HepG2 (cell line): ENCODE data around the gene PID1. TPM values are rescaled to one million over a fixed set of nuclear protein-coding genes. Genes with fewer than 3 reads are reported as not detected.

ENCODE experiments used
- ATAC-seq: fragments of 200-7000 bp; cut with Tn5 transposase; 3 replicates; pipeline ENCODE4 v1.9.1; 2020; ENCODE audit warnings: mild to moderate bottlenecking, moderate library complexity
- BruUV-seq: library from RNA; stranded (reverse); fragments of 400-500 nt; replicated peaks from 2 replicates; lab custom pipeline; 2021; lab: Mats Ljungman, UMichigan
- CTCF ChIA-PET: fragments of 300-600 bp; formaldehyde crosslinking; extraction: SDS; loops from one replicate; lab custom pipeline; 2021; ENCODE audit warnings: low total read pairs, inconsistent platforms, low intra/inter-chr PET ratio; lab: Yijun Ruan, JAX
- POLR2A ChIA-PET: fragments of 350-600 bp; sonication (Branson Sonifier 250); formaldehyde crosslinking; loops from one replicate; lab custom pipeline; 2020; ENCODE audit warnings: antibody characterized with exemption, inconsistent platforms; lab: Yijun Ruan, JAX
- DNase-seq: peaks from one replicate; pipeline ENCODE4 v3.0.0-alpha.2; 2015; ENCODE audit warnings: low spot score
- FAIRE-seq: peaks from 3 replicates; lab custom pipeline; 2011; peaks lifted over from hg19 to GRCh38; lab: Jason Lieb, UNC
- H2AFZ ChIP-seq: one replicate; pipeline ENCODE4 v1.6.1; 2011; ENCODE audit warnings: low read length, inconsistent platforms
- H3K27ac ChIP-seq: fragments of 300-600 bp; 3 replicates; pipeline ENCODE4 v1.8.0; 2011; ENCODE audit warnings: mixed run types, mild to moderate bottlenecking, mixed read lengths, low read length, inconsistent platforms; ENCODE audit not compliant: insufficient read depth; ENCODE audit errors: extremely low read length
- H3K27me3 ChIP-seq, 2 experiments: fragments of 200-600 bp in 1 of 2; 2 replicates in 1 of 2; 3 replicates in 1 of 2; pipeline versions ENCODE4 v1.6.0 to v1.8.0; 2011; ENCODE audit warnings: low read length in 2 of 2, mild to moderate bottlenecking in 2 of 2, moderate library complexity in 2 of 2, inconsistent platforms in 1 of 2; ENCODE audit not compliant: insufficient read depth in 2 of 2, control insufficient read depth in 1 of 2
- H3K36me3 ChIP-seq, 2 experiments: fragments of 200-600 bp in 1 of 2; replicated peaks in 1 of 2; 2 replicates in 1 of 2; 3 replicates in 1 of 2; pipeline versions ENCODE4 v1.5.1 to v1.8.0; 2011; ENCODE audit warnings: low read length in 2 of 2, inconsistent platforms in 1 of 2; ENCODE audit not compliant: insufficient read depth in 2 of 2, control insufficient read depth in 1 of 2
- H3K4me1 ChIP-seq: 2 replicates; pipeline ENCODE4 v1.5.1; 2012; ENCODE audit warnings: low read length, inconsistent platforms; ENCODE audit not compliant: insufficient read depth
- H3K4me2 ChIP-seq: 2 replicates; pipeline ENCODE4 v1.6.0; 2011; ENCODE audit warnings: low read depth, low read length, inconsistent platforms
- H3K4me3 ChIP-seq, 3 experiments: fragments of 200-600 bp in 1 of 3; sonication (generic), shearing (Covaris generic) in 1 of 3; replicated peaks in 1 of 3; 2 replicates each; pipeline ENCODE4 v1.5.1; 2011 to 2016; ENCODE audit warnings: low read length in 3 of 3, inconsistent platforms in 2 of 3, low read depth in 2 of 3, mild to moderate bottlenecking in 2 of 3, control low read depth in 1 of 3, mixed read lengths in 1 of 3; ENCODE audit not compliant: insufficient read depth in 1 of 3
- H3K79me2 ChIP-seq: one replicate; pipeline ENCODE4 v1.6.1; 2011; ENCODE audit warnings: low read length, inconsistent platforms; ENCODE audit not compliant: insufficient read depth
- H3K9ac ChIP-seq: 2 replicates; pipeline ENCODE4 v1.6.0; 2011; ENCODE audit warnings: mild to moderate bottlenecking, low read depth, low read length, inconsistent platforms; ENCODE audit not compliant: insufficient read depth
- H3K9me3 ChIP-seq: 2 replicates; pipeline ENCODE4 v1.5.1; 2012; ENCODE audit warnings: mild to moderate bottlenecking, low read length
- H4K20me1 ChIP-seq: 2 replicates; pipeline ENCODE4 v1.6.0; 2011; ENCODE audit warnings: inconsistent platforms, mild to moderate bottlenecking, low read length, moderate library complexity; ENCODE audit not compliant: insufficient read depth
- CEBPB ChIP-seq: IDR thresholded peaks from 2 replicates; pipeline ENCODE4 v1.6.1; 2011; ENCODE audit warnings: low read depth, low read length, improper control_type of control experiment, borderline replicate concordance
- PRDM15 ChIP-seq: sonication (generic); formaldehyde crosslinking; IDR thresholded peaks from 2 replicates; pipeline ENCODE4 v1.4.0; 2020; ENCODE audit warnings: missing genetic modification reagents
- SIX1 ChIP-seq: sonication (generic); formaldehyde crosslinking; IDR thresholded peaks from 2 replicates; pipeline ENCODE4 v1.4.0; 2020; ENCODE audit warnings: missing genetic modification reagents, borderline replicate concordance
- SP1 ChIP-seq, 2 experiments: fragments of 450-650 bp in 1 of 2; sonication (generic) in 1 of 2; formaldehyde crosslinking in 1 of 2; IDR thresholded peaks; 2 replicates each; pipeline versions ENCODE4 v1.4.0 to v1.6.1; 2016 to 2020; ENCODE audit warnings: missing genetic modification reagents in 1 of 2
- SUZ12 ChIP-seq: fragments of 150-350 bp; IDR thresholded peaks from 2 replicates; pipeline ENCODE4 v1.6.1; 2014; ENCODE audit warnings: low read depth, low read length
- ZMYM2 ChIP-seq: sonication (generic); formaldehyde crosslinking; IDR thresholded peaks from 2 replicates; pipeline ENCODE4 v1.8.0; 2022; ENCODE audit warnings: mild to moderate bottlenecking, missing genetic modification reagents
- ZNF329 ChIP-seq: sonication (generic); formaldehyde crosslinking; IDR thresholded peaks from 2 replicates; pipeline ENCODE4 v1.9.0; 2021; ENCODE audit warnings: low read depth, mild to moderate bottlenecking, missing genetic modification reagents
- ZNF501 ChIP-seq: sonication (generic); formaldehyde crosslinking; IDR thresholded peaks from 2 replicates; pipeline ENCODE4 v1.5.1; 2020; ENCODE audit warnings: mild to moderate bottlenecking, moderate library complexity, missing genetic modification reagents
- ZNF674 ChIP-seq: sonication (generic); formaldehyde crosslinking; IDR thresholded peaks from 2 replicates; pipeline ENCODE4 v1.5.0; 2020; ENCODE audit warnings: low read depth, mild to moderate bottlenecking, missing genetic modification reagents
- WGBS: methylation state at CpG from one replicate; pipeline ENCODE4 v1.1.6; 2017; ENCODE audit warnings: low lambda C conversion rate; 5-methylcytosine and 5-hydroxymethylcytosine counted together
- in situ Hi-C: cut with HindIII; loops from 2 replicates; pipeline ENCODE4 v1.10.0; 2017; ENCODE audit warnings: low pct_unique_long_range_greater_than_20kb; ENCODE audit not compliant: extremely low pct_ligation_motif_present
- intact Hi-C: fragments of 100-400 bp; cut with micrococcal nuclease; formaldehyde crosslinking; loops from one replicate; pipeline ENCODE4 v1.10.0; 2022; ENCODE audit not compliant: unreplicated experiment
- polyA plus RNA-seq, 8 experiments: library from polyadenylated mRNA; depleted of rRNA in 3 of 8; stranded (reverse) in 7 of 8; unstranded in 1 of 8; fragments of >200 nt; fragmentation: Illumina TruSeq in 4 of 8; extraction: Trizol in 4 of 8; gene quantifications; 2 replicates each; pipeline versions ENCODE4 v1.2.1 to v1.2.3, GENCODE V29; 2011 to 2016; ENCODE audit warnings: low read depth in 4 of 8, missing spikeins in 1 of 8, mixed read lengths in 1 of 8; ENCODE audit not compliant: insufficient read depth in 1 of 8
- total RNA-seq, 5 experiments: library from RNA; depleted of rRNA; stranded (reverse); fragments of >200 nt; fragmentation: Illumina TruSeq; extraction: Trizol; gene quantifications; 2 replicates each; pipeline ENCODE4 v1.2.3, GENCODE V29; 2016; ENCODE audit warnings: low read depth in 1 of 5
- TF ChIP-seq, protein P1 (sequence below): sonication (generic); IDR thresholded peaks from 2 replicates; pipeline ENCODE4 v1.6.1; 2016; ENCODE audit warnings: low read depth, borderline replicate concordance
- TF ChIP-seq, protein P2 (sequence below): sonication (generic); formaldehyde crosslinking; IDR thresholded peaks from 2 replicates; pipeline ENCODE4 v1.4.0; 2020; ENCODE audit warnings: low read depth, mild to moderate bottlenecking, missing genetic modification reagents

Gene PID1
- total and polyA plus RNA-seq, 2 of the 13 experiments (the other 11 are each of a cell fraction or from before 2014, with no cell fraction given), result 0.15 to 0.18 TPM

- no peak for TF ChIP-seq SIX1 (CRISPR knock-in tag)
- no peak for TF ChIP-seq SP1 (IDR thresholded peaks at IDR 0.05)
- TF ChIP-seq SP1 (CRISPR knock-in tag; IDR thresholded peaks at IDR 0.05), result no peak
- TF ChIP-seq, protein P1, sequence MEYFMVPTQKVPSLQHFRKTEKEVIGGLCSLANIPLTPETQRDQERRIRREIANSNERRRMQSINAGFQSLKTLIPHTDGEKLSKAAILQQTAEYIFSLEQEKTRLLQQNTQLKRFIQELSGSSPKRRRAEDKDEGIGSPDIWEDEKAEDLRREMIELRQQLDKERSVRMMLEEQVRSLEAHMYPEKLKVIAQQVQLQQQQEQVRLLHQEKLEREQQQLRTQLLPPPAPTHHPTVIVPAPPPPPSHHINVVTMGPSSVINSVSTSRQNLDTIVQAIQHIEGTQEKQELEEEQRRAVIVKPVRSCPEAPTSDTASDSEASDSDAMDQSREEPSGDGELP, result no peak
- TF ChIP-seq ZNF501 (CRISPR knock-in tag), result no peak
- no peak for TF ChIP-seq SUZ12
- TF ChIP-seq ZNF329 (CRISPR knock-in tag), result no peak
- Histone ChIP-seq H4K20me1 (no peaks in the 10 kb centered on the region), H3K27me3 (no peaks in the 10 kb centered on the region), H3K4me2 (no peak overlapping the region), H3K79me2 (no peaks in the 10 kb centered on the region), H3K27ac (no peak overlapping the region), H3K36me3 (no peaks in the 10 kb centered on the region), H3K9ac (no peak overlapping the region), H3K4me1 (no peaks in the 10 kb centered on the region), H3K4me3 (no peak overlapping the region), H2AFZ (no peak overlapping the region), H3K9me3 (peaks cover 91% of the 10 kb centered on the region)
- ChIA-PET CTCF (no interaction called here), POLR2A (no interaction called here)
- ATAC-seq (no peak), FAIRE-seq (no peak), DNase-seq (no peak)
- BruUV-seq, result no TSS peak
- 65% methylated on average over 2 of the region's 2 CpGs for WGBS
- intact Hi-C loops (no loop called here), in situ Hi-C loops (no loop called here)
These were observed 145.0 kb downstream of the PID1 start for GRCh38 chr2:229126066-229126465.

DNA sequence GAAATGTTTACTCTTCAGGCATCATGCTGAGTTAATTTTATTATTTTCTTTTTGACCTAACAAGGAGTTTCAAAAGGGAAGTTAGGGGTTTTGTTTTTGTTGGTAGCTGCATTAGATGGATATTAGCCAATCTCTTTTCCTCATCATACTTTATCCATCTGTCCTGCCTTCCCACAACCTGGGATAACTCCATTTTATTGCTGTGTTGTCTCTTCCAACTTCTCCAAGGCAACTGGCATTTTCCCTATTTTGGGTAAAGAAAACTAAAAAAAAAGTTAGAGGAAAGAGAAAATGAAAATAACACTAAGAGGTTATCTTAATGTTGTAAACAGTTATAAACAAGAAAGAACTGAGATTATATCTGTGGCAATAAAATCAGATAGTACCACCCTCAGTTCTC, 147.0 kb downstream of the PID1 start:
- DNase-seq (no peak), ATAC-seq (no peak), FAIRE-seq (no peak)
- no TSS peak for BruUV-seq
- ChIA-PET POLR2A (no interaction called here), CTCF (no interaction called here)
- Histone ChIP-seq H3K27ac (no peak overlapping the region), H4K20me1 (no peaks in the 10 kb centered on the region), H3K4me1 (no peaks in the 10 kb centered on the region), H3K79me2 (no peaks in the 10 kb centered on the region), H3K4me2 (no peak overlapping the region), H3K27me3 (no peaks in the 10 kb centered on the region), H2AFZ (no peak overlapping the region), H3K4me3 (no peak overlapping the region), H3K9ac (no peak overlapping the region), H3K9me3 (peaks cover 88% of the 10 kb centered on the region), H3K36me3 (no peaks in the 10 kb centered on the region)
- intact Hi-C loops (no loop called here), in situ Hi-C loops (no loop called here)
- TF ChIP-seq ZNF674 (CRISPR knock-in tag), result no peak
- no peak for TF ChIP-seq PRDM15 (CRISPR knock-in tag)
- no peak for TF ChIP-seq ZMYM2 (CRISPR knock-in tag)
- TF ChIP-seq, protein P2, sequence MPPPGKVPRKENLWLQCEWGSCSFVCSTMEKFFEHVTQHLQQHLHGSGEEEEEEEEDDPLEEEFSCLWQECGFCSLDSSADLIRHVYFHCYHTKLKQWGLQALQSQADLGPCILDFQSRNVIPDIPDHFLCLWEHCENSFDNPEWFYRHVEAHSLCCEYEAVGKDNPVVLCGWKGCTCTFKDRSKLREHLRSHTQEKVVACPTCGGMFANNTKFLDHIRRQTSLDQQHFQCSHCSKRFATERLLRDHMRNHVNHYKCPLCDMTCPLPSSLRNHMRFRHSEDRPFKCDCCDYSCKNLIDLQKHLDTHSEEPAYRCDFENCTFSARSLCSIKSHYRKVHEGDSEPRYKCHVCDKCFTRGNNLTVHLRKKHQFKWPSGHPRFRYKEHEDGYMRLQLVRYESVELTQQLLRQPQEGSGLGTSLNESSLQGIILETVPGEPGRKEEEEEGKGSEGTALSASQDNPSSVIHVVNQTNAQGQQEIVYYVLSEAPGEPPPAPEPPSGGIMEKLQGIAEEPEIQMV (CRISPR knock-in tag), result no peak
- no peak for TF ChIP-seq CEBPB
